GM10266 (cell line): ENCODE measurements around the gene KIAA1217.
"Not testable (repeated sequence)": the region's sequence is repeated elsewhere in the genome, so short reads cannot be mapped to it uniquely, and the experiment has no call there.

ENCODE experiments used
- DNase-seq: peaks from one replicate; pipeline ENCODE4 v3.0.0; 2012; ENCODE audit errors: extremely low spot score
- CTCF ChIP-seq: IDR thresholded peaks from 2 replicates; pipeline ENCODE4 v1.5.1; 2012; ENCODE audit warnings: mild to moderate bottlenecking, low read depth; ENCODE audit not compliant: control insufficient read depth, insufficient read depth; ENCODE audit errors: missing control alignments

The KIAA1217 gene

GRCh38 chr10:24320373-24320772 is 111.4 kb downstream of the KIAA1217 start:
- no peak for DNase-seq
- TF ChIP-seq CTCF = no peak

GRCh38 chr10:24324651-24325050 is 115.7 kb downstream of the KIAA1217 start:
- TF ChIP-seq CTCF = no peak
- no peak for DNase-seq

- TF ChIP-seq CTCF = no peak
- no peak for DNase-seq
These were observed 122.5 kb downstream of the KIAA1217 start for GRCh38 chr10:24331457-24331856.

- no peak for DNase-seq
- TF ChIP-seq CTCF = no peak
These were observed 124.8 kb downstream of the KIAA1217 start for GRCh38 chr10:24333736-24334135.

GRCh38 chr10:24334279-24334939 is 125.5 kb downstream of the KIAA1217 start:
- no peak for TF ChIP-seq CTCF
- no peak for DNase-seq

- DNase-seq = not testable (repeated sequence)
These were observed 128.8 kb downstream of the KIAA1217 start for GRCh38 chr10:24337723-24338122.

GRCh38 chr10:24339387-24339786 is 130.4 kb downstream of the KIAA1217 start:
- TF ChIP-seq CTCF = no peak
- DNase-seq = no peak

- TF ChIP-seq CTCF = no peak
- DNase-seq = no peak
These were observed 131.5 kb downstream of the KIAA1217 start for GRCh38 chr10:24340446-24340845.
